ENCODE results near the gene NFKBIA.
A peak's percentile ranks its signal among the peaks of the same experiment; 100 is the strongest.
"Not testable (repeated sequence)": the region's sequence is repeated elsewhere in the genome, so short reads cannot be mapped to it uniquely, and the experiment has no call there.

The NFKBIA gene

DNA sequence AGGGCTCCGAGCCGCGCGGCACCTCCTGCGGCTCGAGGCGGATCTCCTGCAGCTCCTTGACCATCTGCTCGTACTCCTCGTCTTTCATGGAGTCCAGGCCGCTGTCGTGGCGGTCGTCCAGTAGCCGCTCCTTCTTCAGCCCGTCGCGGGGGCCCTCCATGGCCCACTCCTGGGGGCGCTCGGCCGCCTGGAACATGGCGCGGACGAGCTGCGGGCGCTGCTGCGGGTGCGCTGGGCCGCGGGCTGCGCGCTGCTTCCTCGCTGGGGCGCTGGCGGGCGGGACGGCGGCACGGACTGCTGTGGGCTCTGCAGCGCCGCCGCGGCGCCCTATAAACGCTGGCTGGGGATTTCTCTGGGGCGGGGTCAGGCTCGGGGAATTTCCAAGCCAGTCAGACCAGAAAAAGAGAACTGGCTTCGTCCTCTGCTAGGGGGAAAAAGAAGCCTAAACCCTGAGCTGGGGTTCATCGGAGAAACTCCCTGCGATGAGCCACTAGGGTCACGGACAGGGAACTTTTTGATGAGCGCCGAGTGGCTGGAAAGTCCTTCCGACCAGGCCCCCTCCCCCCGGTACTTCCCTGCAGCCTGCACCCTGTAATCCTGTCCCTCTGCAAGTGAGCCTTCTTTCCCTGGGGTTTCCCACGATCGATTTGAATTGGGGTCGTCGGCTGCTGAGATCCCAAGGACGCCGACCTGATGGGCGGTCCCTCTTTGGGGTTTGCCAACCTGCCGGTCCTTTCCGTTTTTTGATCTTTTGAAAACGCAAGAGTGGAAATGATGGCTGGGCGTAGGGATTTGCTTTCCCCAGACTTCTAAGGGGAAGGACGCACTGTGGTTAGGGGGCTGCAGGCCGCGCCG, at the start of gene NFKBIA:
Gene NFKBIA (minus strand): TSS at position 301 of the 855 bp plus-strand sequence. CDS start 105 bp downstream, at position 196.
- peak; percentile 91 for DNase-seq (ENCODE audit: low spot score)

DNA sequence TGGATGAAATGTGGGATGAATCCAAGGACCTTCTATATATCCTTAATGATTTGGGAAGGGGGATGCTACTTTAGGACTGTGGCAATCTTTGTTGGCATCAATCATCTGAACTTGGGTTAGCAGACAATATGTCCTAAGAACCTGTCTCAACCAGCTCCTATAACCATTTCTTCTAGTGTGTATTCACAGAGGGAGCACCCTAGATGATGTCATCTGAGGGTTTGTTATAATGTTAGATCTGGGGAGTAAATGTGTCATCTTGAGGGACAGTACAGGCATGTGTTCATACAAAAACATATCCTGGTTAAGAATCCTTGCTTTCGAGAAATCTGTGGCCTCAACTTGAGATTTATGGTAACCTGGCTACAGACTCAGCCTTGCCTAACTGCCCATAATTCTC, 41.9 kb upstream of the NFKBIA start:
- no peak for DNase-seq (ENCODE audit: low spot score)

DNA sequence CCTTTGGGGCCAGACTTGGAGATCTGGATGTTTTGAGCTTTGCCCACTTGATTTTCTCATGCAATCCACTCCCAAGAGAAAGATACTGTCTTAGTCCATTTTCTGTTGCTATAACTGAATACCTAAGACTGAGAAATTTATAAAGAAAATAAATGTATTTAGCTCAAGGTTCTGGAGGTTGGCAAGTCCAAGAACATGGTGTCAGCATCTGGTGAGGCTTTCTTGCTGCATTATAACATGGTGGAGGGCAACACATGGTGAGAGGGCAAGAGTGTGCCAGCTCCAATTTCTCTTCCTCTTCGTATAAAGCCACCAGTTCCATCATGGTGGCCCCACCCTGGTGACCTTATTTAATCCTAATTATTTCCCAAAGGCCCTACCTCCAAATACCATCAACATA, 39.6 kb upstream of the NFKBIA start:
- DNase-seq (ENCODE audit: low spot score), result no peak

DNA sequence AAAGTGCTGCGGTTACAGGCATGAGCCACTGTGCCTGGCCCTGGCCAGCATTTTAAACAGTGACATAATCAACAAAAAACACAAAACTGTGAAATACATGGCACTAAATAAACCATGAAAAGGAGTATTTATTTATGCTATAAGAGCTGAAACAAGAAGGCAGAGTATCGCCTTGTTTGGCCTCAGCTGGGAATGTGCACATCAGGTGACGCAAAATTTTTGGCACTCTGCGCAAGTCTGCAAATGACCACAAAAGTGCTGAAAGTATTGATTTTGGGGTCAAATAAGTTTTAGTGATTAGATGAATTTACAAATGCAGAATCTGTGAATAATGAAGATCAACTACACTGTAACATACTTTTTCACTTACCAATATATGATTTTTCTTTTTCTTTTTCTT, 36.6 kb upstream of the NFKBIA start:
- DNase-seq (ENCODE audit: low spot score), result no peak

GRCh38 chr14:35438910-35439713, 34.6 kb upstream of the NFKBIA start:
- DNase-seq (ENCODE audit: low spot score), result peak; percentile 41

- DNase-seq (ENCODE audit: low spot score), result not testable (repeated sequence)
Observed at GRCh38 chr14:35438492-35438891, 33.9 kb upstream of the NFKBIA start.

DNA sequence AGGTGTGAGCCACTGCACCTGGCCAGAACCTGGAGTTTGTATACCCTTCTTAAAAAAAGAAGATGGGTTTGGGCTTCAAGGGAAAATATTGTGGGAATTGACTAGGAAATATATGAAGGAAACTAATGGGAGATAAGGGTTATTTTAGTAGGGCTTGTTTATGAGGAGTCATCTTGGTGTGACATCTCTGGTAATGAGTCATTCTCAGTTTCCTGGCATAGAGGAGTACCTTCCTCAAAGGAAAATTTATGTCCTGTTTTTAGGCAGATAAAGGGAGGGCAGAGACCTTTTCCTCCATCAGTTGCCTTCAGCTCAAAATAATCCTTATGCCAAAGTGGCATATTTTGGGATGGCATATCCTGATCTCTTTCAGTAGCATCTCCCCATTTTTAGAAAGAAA, 30.6 kb upstream of the NFKBIA start:
- DNase-seq (ENCODE audit: low spot score), result no peak

GRCh38 chr14:35433826-35434225, 29.3 kb upstream of the NFKBIA start:
- no peak for DNase-seq (ENCODE audit: low spot score)

DNA sequence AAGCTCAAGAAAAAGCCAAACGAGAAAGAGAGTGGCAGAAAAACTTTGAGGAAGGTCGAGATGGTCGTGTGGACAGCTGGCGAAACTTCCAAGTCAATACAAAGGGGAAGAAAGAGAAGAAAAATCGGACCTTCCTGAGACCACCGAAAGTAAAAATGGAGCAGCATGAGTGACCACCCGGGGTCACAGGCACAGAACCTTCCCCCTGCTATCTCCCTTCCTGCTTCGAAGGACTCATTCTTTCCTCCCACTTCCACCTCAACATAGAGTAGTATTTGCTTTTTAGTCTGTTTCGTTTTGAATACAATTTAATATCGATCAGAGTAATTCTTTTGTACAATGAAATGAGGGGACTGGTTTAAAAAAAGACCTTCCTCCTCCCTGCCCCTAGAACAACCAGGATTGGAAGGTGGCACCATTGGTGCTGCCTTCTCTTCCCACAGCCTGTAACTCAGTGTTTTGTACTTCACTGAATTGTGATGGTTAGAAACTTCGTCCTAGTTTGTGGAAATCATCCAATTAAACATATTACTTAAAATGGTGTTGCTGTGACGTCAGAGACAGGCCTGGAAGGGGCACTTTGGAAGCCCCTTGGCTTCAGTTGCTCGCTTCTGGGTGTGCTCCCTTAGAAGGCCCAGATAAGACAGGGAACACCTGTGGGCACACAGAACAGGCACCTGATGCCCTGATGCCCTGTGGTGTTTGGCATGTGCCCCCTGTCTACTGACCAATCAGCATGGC, 26.1 kb upstream of the NFKBIA start:
- DNase-seq (ENCODE audit: low spot score), result no peak

GRCh38 chr14:35429951-35430350, 25.4 kb upstream of the NFKBIA start:
- DNase-seq (ENCODE audit: low spot score), result no peak

DNA sequence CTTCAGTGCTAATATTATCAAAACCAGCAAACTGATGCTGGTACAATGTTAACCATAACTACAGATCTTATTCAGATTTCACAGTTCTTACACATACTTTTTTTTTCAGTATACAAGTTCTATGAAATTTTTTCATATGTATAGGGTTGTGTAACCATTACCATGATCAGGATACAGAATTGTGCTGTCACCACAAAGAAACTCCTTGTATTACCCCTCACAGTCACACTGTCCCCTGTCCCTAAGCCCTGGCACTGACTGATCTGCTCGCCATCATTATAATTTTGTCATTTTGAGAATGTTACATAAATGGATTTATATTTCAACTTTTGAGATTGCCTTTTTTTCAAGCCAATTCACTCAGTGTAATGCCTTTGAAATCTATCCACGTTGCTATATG, 21.3 kb upstream of the NFKBIA start:
- no peak for DNase-seq (ENCODE audit: low spot score)

DNA sequence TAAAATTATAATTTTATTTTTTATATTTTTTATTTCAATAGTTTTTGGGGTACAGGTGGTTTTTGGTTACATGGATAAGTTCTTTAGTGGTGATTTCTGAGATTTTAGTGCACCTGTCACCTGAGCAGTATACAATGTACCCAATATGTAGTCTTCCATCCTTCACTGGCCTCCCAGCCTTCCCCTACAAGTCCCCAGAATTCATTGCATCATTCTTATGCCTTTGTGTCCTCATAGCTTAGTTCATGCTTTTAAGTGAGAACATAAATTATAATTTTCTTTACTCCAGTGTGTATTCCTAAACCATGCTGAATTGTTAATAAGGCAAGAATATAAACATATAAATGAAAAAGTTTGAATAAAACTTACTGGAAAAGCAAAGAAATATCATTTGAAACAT, 19.1 kb upstream of the NFKBIA start:
- no peak for DNase-seq (ENCODE audit: low spot score)

- DNase-seq (ENCODE audit: low spot score), result no peak
Observed at GRCh38 chr14:35420036-35420811, 15.7 kb upstream of the NFKBIA start.

DNA sequence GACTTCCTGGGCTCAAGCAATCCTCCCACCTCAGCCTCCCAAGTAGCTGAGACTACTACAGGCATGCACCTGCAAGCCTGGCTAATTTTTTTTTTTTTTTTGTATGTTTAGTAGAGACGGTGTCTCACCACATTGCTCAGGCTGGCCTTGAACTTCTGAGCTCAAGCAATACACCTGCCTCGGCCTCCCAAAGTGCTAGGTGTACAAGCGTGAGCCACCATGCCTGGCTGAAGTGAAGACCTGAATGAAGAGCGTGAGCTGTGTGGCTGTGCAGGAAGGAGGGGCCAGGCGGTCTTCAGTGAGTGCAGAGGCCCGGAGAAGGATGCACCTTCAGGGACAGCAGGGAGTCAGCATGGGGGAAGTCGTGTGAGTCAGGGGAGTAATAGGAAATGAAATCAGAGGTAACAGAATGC, 14.9 kb upstream of the NFKBIA start:
- DNase-seq (ENCODE audit: low spot score), result no peak

GRCh38 chr14:35418093-35418492, 13.5 kb upstream of the NFKBIA start:
- DNase-seq (ENCODE audit: low spot score), result no peak

DNA sequence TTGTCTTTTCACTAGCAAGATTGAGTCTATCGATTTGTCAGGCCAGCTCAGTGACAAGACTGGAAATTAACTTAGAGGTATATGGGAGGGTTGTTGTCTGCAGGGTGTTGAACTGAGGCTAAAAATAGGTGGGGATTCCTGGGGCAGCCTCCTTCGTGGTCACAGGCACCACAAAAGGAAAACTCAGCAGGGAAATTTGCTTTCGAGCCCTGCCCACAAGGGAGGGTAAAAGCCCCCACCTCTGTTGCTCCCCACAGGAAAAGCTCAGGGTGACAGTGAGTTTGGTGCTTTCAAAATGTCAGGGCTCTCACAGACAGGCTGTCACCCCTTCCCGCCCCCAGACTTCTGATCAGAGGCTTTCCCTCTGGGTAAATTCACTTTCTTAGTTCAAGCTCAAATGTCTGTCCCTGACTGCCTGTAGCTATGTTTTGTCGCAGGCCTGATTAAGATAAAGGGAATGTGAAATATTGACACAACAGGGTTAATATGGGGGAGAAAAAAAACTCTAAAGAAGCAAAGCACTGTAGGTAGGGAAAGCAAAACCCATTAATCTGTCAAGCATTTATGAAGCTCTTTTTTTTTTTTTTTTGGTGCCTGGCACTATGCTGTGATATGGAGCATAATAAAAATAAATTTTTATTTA, 11.7 kb upstream of the NFKBIA start:
- DNase-seq (ENCODE audit: low spot score), result no peak

DNA sequence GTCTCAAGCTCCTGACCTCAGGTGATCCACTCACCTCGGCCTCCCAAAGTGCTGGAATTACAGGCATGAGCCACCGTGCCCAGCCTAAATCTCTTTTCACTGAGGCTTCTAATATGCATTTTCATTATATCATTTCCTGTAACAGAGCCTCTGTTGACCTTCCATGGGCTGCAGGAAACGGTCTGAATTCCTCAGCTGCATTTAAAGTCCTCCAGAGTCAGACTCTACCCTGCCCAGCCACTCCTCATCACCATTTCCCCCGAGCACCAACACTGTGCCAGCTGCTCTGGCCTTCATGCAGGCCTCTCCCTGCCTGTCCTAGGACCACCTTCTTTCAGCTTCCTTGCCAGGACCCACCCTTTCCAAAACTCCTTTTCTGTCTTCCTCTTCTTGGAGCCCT, 9.8 kb upstream of the NFKBIA start:
- DNase-seq (ENCODE audit: low spot score), result no peak

- DNase-seq (ENCODE audit: low spot score), result no peak
Observed at GRCh38 chr14:35412272-35413056, 7.9 kb upstream of the NFKBIA start.

DNA sequence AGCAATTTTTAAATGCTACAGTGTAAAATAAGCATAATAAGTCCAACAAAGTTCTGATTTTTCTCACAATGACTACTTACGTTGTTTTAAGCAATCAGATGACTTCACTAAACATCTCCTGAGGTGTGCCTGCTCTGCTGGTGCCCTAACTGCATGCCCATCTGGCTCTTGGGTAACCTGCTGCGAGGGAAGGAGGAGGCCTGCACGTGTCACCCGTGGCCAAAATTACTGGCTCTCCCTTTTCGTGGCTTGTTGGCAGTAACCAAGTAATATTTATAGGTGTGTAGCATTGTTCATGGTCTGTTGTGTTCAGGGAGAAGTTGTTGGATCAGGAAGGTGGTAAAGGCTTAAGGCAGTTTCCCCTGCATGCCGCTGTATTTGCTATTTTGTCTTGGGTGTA, 6.3 kb upstream of the NFKBIA start:
- DNase-seq (ENCODE audit: low spot score), result no peak

DNA sequence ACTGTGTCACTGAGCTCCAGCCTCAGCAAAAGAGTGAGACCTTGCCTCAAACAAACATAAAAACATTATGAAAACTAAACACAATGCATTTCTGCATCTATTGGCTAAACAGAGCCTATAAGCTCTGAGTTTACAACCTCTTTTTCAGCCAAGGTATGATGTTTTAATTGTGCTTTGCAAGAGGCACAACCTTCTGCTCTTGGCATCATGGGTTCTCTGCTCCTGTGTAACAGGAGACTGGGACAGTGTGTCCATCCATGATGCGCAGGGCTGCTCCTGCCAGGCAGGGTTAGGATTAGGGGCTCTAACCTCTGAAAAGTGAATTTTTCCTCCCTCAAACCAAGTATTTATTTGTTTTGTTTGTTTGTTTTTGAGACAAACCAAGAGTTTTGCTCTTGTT, 5.0 kb upstream of the NFKBIA start:
- no peak for DNase-seq (ENCODE audit: low spot score)

Data from D341Med (cell line).